Mesodermal cell (in vitro differentiated cells): ENCODE data around the gene KRTAP6-2. TPM values are rescaled to one million over a fixed set of nuclear protein-coding genes. Genes with fewer than 3 reads are reported as not detected.

ENCODE experiments used
- H3K27ac ChIP-seq: 2 replicates; pipeline ENCODE4 v1.7.0; 2013; ENCODE audit warnings: mild to moderate bottlenecking, low read depth, low read length, moderate library complexity; ENCODE audit not compliant: severe bottlenecking
- H3K36me3 ChIP-seq: 2 replicates; pipeline ENCODE4 v1.7.1; 2013; ENCODE audit warnings: mild to moderate bottlenecking, low read length, moderate library complexity; ENCODE audit not compliant: control insufficient read depth, insufficient read depth
- H3K4me1 ChIP-seq: one replicate; pipeline ENCODE4 v1.7.1; 2013; ENCODE audit warnings: mild to moderate bottlenecking, low read length; ENCODE audit not compliant: insufficient read depth, control insufficient read depth, poor library complexity, severe bottlenecking
- H3K4me3 ChIP-seq: 2 replicates; pipeline ENCODE4 v1.7.0; 2013; ENCODE audit warnings: low read length, control low read depth, mild to moderate bottlenecking; ENCODE audit not compliant: insufficient read depth, poor library complexity, severe bottlenecking; ENCODE audit errors: extremely low read depth
- H3K9me3 ChIP-seq: 2 replicates; pipeline ENCODE4 v1.7.1; 2013; ENCODE audit warnings: mild to moderate bottlenecking, low read length, moderate library complexity; ENCODE audit not compliant: control insufficient read depth
- WGBS, 2 experiments: methylation state at CpG; one replicate each; pipeline ENCODE4 v1.1.5; 2013; ENCODE audit warnings: missing lambda C conversion rate in 2 of 2; ENCODE audit not compliant: insufficient coverage in 2 of 2; 5-methylcytosine and 5-hydroxymethylcytosine counted together
- polyA plus RNA-seq, 2 experiments: library from polyadenylated mRNA; stranded (reverse); fragments of 50-300 nt; gene quantifications; one replicate each; pipeline ENCODE4 v1.2.3, GENCODE V29; 2013

KRTAP6-2 gene, protein sequence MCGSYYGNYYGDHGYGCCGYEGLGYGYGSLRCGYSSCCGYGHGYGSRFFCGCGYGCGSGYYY
- not detected for polyA plus RNA-seq (2013, experiment 1 of 2)
- not detected for polyA plus RNA-seq (2013, experiment 2 of 2)

- Histone ChIP-seq H3K36me3 (no peaks in the 10 kb centered on the region), H3K9me3 (no peaks in the 10 kb centered on the region), H3K4me1 (no peaks in the 10 kb centered on the region), H3K4me3 (no peak within 1 kb of the TSS), H3K27ac (no peak within 1 kb of the TSS)
- 96 to 98% methylated on average over 5 to 6 of the region's 6 CpGs for WGBS, 2 experiments
These were observed at the start of gene KRTAP6-2 for GRCh38 chr21:30598802-30599201. KRTAP6-2 (minus strand) TSS chr21:30598902; CDS start chr21:30598874, 28 bp downstream.

GRCh38 chr21:30646904-30647414 lies 48.3 kb upstream of the KRTAP6-2 start:
- Histone ChIP-seq H3K9me3 (no peaks in the 10 kb centered on the region), H3K4me3 (no peak overlapping the region), H3K4me1 (no peaks in the 10 kb centered on the region), H3K36me3 (no peaks in the 10 kb centered on the region), H3K27ac (no peak overlapping the region)
- no CpG with 5 or more reads among the region's 1 CpG for WGBS, 2 experiments

GRCh38 chr21:30642564-30642963 lies 43.9 kb upstream of the KRTAP6-2 start, which contains the start of gene KRTAP20-3:
KRTAP20-3 (plus strand) TSS chr21:30642864.
- H3K36me3 ChIP-seq = no peaks in the 10 kb centered on the region
- H3K27ac ChIP-seq = no peak within 1 kb of the TSS
- H3K9me3 ChIP-seq = no peaks in the 10 kb centered on the region
- H3K4me3 ChIP-seq = no peak within 1 kb of the TSS
- no CpG with 5 or more reads among the region's 2 CpGs for WGBS, 2 experiments
- H3K4me1 ChIP-seq = no peaks in the 10 kb centered on the region

DNA sequence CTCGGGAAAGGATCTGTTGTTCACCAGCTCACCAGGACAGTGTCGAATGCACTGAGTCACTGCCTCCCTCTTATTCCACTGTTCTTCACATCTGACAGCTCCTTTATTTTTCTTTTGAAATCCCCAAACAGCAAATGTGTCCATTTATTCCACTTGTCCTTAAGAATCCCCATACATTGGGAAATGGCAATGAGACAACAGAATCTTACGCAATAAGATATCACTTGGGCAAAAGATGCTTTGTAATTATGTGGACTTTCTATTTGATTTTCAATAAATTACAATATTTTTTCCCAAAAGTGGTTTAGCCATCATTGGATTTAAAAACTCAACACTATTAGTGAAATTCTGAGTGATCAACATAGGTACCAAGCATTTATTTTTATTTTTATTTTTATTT lies 40.0 kb upstream of the KRTAP6-2 start:
- Histone ChIP-seq H3K9me3 (no peaks in the 10 kb centered on the region), H3K4me3 (no peak overlapping the region), H3K36me3 (no peaks in the 10 kb centered on the region), H3K4me1 (no peaks in the 10 kb centered on the region), H3K27ac (no peak overlapping the region)
- 83 to 100% methylated on average over 1 of the region's 3 CpGs for WGBS, 2 experiments

- no peaks in the 10 kb centered on the region for H3K9me3 ChIP-seq
- H3K4me3 ChIP-seq = no peak within 1 kb of the TSS
- H3K36me3 ChIP-seq = no peaks in the 10 kb centered on the region
- H3K27ac ChIP-seq = no peak within 1 kb of the TSS
- WGBS, 2 experiments = 100% methylated on average over 1 of the region's 1 CpG
- no peaks in the 10 kb centered on the region for H3K4me1 ChIP-seq
These were observed 36.2 kb upstream of the KRTAP6-2 start, which contains the start of gene KRTAP20-2 for GRCh38 chr21:30634906-30635305. KRTAP20-2 (plus strand) TSS chr21:30635206; CDS start chr21:30635264, 58 bp downstream.

GRCh38 chr21:30629200-30629599 lies 30.5 kb upstream of the KRTAP6-2 start:
- no peaks in the 10 kb centered on the region for H3K9me3 ChIP-seq
- H3K36me3 ChIP-seq = no peaks in the 10 kb centered on the region
- H3K4me3 ChIP-seq = no peak overlapping the region
- 100% methylated on average over 1 of the region's 1 CpG; no CpG with 5 or more reads in 1 of the 2 experiments for WGBS, 2 experiments
- no peak overlapping the region for H3K27ac ChIP-seq
- H3K4me1 ChIP-seq = no peaks in the 10 kb centered on the region

DNA sequence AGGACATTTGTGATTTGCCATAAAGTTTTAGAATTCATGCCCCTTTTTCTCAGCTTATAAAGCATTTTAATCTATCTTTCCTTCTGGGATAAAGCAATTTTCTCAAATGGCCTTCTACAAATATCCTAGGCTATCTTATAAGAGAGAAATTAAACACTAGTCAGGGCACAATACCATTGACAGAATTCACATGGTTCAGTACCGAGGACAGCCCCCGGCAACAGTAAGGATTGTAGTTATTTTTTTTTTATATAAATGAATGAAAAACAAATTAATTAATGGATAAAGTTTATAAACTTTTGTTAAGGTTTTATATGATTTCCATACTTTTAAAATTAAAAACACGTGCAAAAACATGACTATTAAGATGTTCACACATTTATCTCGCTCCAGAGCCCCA lies 29.4 kb upstream of the KRTAP6-2 start:
- WGBS, 2 experiments = no CpG with 5 or more reads among the region's 4 CpGs

DNA sequence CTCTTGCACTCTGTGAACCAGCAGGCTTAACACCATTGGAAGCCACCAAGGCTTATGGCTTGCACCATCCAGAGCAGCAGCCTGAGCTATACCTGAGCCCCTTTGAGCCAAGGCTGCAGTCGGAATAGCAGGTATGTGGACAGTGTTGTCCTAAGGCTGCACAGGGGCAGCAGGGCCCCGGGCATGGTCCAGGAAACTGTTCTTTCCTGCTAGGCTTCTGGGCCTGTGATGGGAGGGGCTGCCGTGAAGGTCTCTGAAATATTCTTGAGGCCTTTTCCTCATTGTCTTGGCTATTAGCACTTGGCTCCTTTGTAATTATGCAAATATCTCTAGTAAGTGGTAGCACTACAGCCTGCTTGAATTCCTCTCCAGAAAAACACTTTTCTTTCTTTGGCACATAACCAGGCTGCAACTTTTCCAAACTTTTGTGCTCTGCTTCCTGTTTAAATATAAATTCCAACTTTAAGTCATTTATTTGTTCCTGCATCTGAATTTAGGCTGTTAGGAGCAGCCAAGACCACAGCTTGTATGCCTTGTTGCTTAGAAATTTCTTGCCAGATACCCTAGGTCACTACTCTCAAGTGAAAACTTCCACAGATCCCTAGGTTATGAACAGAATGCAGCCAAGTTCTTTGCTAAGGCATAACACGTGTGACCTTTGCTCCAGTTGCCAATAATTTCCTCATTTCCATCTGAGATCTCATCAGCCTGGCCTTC lies 26.9 kb upstream of the KRTAP6-2 start:
- no peaks in the 10 kb centered on the region for H3K9me3 ChIP-seq

More for the DNA sequence above, 29.4 kb upstream of the KRTAP6-2 start:
- H3K27ac ChIP-seq = no peak overlapping the region
- no peaks in the 10 kb centered on the region for H3K9me3 ChIP-seq
- H3K4me3 ChIP-seq = no peak overlapping the region
- no peaks in the 10 kb centered on the region for H3K4me1 ChIP-seq
- no peaks in the 10 kb centered on the region for H3K36me3 ChIP-seq

DNA sequence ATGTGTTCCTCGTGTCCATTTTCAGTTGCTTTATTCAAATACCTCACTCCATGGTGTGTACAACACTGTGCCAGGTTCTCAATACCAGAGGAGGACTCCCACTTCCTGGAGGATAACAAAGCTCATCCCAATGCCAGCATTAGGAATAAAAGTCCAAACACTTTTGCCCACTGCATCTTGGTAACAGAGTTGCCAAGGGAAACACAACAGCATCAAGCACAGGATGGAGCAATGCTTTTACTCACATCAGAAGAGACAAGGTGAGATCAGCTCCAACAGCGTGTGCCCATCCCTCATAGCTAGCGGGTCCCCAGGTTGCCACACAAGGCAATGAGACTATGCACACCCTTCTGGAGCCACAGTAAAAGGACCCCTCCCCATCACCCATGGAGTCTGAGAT lies 24.7 kb upstream of the KRTAP6-2 start:
- Histone ChIP-seq H3K36me3 (no peaks in the 10 kb centered on the region), H3K4me3 (no peak overlapping the region), H3K27ac (no peak overlapping the region), H3K4me1 (no peaks in the 10 kb centered on the region), H3K9me3 (no peaks in the 10 kb centered on the region)
- WGBS, 2 experiments = 93 to 100% methylated on average over 1 to 3 of the region's 3 CpGs

More for the DNA sequence above, 26.9 kb upstream of the KRTAP6-2 start:
- Histone ChIP-seq H3K4me1 (no peaks in the 10 kb centered on the region), H3K36me3 (no peaks in the 10 kb centered on the region), H3K27ac (no peak overlapping the region), H3K4me3 (no peak overlapping the region)
- 44 to 65% methylated on average over 1 to 3 of the region's 4 CpGs for WGBS, 2 experiments

DNA sequence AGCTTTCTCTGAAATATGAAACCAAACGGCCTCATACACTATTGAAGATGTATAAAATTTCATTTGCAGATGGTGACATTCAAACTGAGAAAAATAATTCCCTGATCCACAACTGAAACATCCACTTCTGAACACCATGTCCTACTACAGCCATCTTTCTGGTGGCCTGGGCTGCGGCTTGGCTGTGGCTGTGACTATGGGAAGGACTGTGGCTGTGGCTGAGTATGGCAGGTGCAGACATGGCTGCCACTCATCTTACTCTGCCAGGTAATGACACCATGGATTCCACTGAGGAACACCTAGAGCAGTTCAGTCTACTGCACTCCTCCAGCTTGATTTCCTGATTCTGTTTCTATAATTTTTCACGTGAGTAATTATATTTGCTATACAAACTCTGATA lies 21.8 kb upstream of the KRTAP6-2 start, which contains the start of gene KRTAP20-4:
Gene KRTAP20-4, plus strand, starts transcription at position 106 of the 400 bp plus-strand sequence.
- no peak within 1 kb of the TSS for H3K27ac ChIP-seq
- no peak within 1 kb of the TSS for H3K4me3 ChIP-seq
- no peaks in the 10 kb centered on the region for H3K9me3 ChIP-seq
- WGBS, 2 experiments = no CpG with 5 or more reads among the region's 3 CpGs
- no peaks in the 10 kb centered on the region for H3K36me3 ChIP-seq
- H3K4me1 ChIP-seq = no peaks in the 10 kb centered on the region

- H3K4me3 ChIP-seq = no peak overlapping the region
- no peak overlapping the region for H3K27ac ChIP-seq
- H3K4me1 ChIP-seq = no peaks in the 10 kb centered on the region
- no peaks in the 10 kb centered on the region for H3K9me3 ChIP-seq
- H3K36me3 ChIP-seq = no peaks in the 10 kb centered on the region
These were observed 21.4 kb upstream of the KRTAP6-2 start for GRCh38 chr21:30620080-30620479.
